ENCODE results near the gene DOCK2. TPM values are rescaled to one million over a fixed set of nuclear protein-coding genes. Genes with fewer than 3 reads are reported as not detected.

DOCK2 gene
- polyA plus RNA-seq, 1 experiment, result 1.6 TPM

DNA sequence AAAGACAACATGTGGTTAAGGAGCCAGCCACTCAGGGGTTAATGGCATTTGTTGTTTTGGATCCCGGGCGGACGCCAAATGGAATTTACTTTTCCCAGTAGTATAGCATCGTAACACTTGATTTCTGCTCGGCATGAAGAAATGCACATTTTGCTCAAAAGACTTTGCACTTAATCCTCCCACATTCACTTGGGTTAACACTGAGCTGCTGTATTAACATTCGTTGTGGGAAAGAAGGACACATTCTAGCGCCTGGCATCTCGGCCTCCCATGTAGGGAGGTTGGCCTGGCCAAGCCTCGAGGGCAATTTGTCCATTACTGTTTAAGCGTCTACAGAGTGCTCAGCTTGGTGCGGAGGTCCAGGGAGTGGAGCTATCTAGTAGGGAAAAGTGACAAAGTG, 375.5 kb downstream of the DOCK2 start:
- no peak for TF ChIP-seq CTCF (IDR thresholded peaks at IDR 0.05; ENCODE audit: low read depth, low read length)
- CTCF ChIA-PET, result no interaction called here

GRCh38 chr5:170020423-170020822, 383.3 kb downstream of the DOCK2 start:
- TF ChIP-seq CTCF (IDR thresholded peaks at IDR 0.05; ENCODE audit: low read depth, low read length), result no peak
- peaks cover 9% of the 10 kb centered on the region for H3K27me3 ChIP-seq (ENCODE audit: control insufficient read depth, insufficient read depth, low read length)
- H3K4me3 ChIP-seq (ENCODE audit: low read depth, low read length), result no peak overlapping the region
- no peak for DNase-seq (ENCODE audit: low read depth, low spot score)
- POLR2A ChIA-PET, result no interaction called here
- no peak overlapping the region for H3K27ac ChIP-seq (ENCODE audit: low read depth, low read length)
- CTCF ChIA-PET, result no interaction called here
- no peaks in the 10 kb centered on the region for H3K9me3 ChIP-seq (ENCODE audit: control insufficient read depth, insufficient read depth, low read length)

More for the DNA sequence above, 375.5 kb downstream of the DOCK2 start:
- H3K4me3 ChIP-seq (ENCODE audit: low read depth, low read length), result no peak overlapping the region
- peaks cover 14% of the 10 kb centered on the region for H3K27me3 ChIP-seq (ENCODE audit: control insufficient read depth, insufficient read depth, low read length)
- H3K9me3 ChIP-seq (ENCODE audit: control insufficient read depth, insufficient read depth, low read length), result no peaks in the 10 kb centered on the region
- POLR2A ChIA-PET, result no interaction called here
- no peak overlapping the region for H3K27ac ChIP-seq (ENCODE audit: low read depth, low read length)
- DNase-seq (ENCODE audit: low read depth, low spot score), result no peak

- Histone ChIP-seq H3K4me3 (ENCODE audit: low read depth, low read length) (no peak overlapping the region), H3K27me3 (ENCODE audit: control insufficient read depth, insufficient read depth, low read length) (peaks cover 9% of the 10 kb centered on the region), H3K9me3 (ENCODE audit: control insufficient read depth, insufficient read depth, low read length) (no peaks in the 10 kb centered on the region), H3K27ac (ENCODE audit: low read depth, low read length) (no peak overlapping the region)
- ChIA-PET POLR2A (no interaction called here), CTCF (interaction anchor here (2.2 kb wide), 1 partner anchor 49 kb away, joined by 5 read pairs; no protein-coding TSS in a partner anchor)
- TF ChIP-seq CTCF (IDR thresholded peaks at IDR 0.05; ENCODE audit: low read depth, low read length), result no peak
- DNase-seq (ENCODE audit: low read depth, low spot score), result no peak
These were observed 384.4 kb downstream of the DOCK2 start for GRCh38 chr5:170021506-170021905.

DNA sequence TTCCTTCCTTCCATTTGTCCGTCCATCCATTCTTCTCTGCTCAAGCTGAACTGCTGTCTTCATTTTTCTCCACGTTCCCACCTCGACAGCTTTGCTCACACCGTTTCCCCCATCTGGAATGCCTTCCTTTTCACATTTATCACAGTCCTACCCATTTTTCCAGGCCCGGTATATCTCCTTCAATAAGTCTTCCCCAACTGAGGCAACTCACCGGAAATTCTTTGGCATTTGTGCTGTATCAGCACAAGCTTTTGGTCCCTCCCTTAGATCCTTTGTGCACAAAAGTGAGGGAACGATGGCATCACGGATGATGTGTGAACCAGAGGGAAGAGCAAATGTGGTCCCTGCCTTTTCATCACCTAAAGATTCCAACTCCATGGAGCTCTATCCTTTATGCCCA, 388.8 kb downstream of the DOCK2 start:
- TF ChIP-seq CTCF (IDR thresholded peaks at IDR 0.05; ENCODE audit: low read depth, low read length), result no peak
- ChIA-PET CTCF (no interaction called here), POLR2A (no interaction called here)
- H3K4me3 ChIP-seq (ENCODE audit: low read depth, low read length), result no peak overlapping the region
- H3K9me3 ChIP-seq (ENCODE audit: control insufficient read depth, insufficient read depth, low read length), result no peaks in the 10 kb centered on the region
- H3K27ac ChIP-seq (ENCODE audit: low read depth, low read length), result no peak overlapping the region
- H3K27me3 ChIP-seq (ENCODE audit: control insufficient read depth, insufficient read depth, low read length), result peaks cover 2% of the 10 kb centered on the region
- DNase-seq (ENCODE audit: low read depth, low spot score), result no peak

DNA sequence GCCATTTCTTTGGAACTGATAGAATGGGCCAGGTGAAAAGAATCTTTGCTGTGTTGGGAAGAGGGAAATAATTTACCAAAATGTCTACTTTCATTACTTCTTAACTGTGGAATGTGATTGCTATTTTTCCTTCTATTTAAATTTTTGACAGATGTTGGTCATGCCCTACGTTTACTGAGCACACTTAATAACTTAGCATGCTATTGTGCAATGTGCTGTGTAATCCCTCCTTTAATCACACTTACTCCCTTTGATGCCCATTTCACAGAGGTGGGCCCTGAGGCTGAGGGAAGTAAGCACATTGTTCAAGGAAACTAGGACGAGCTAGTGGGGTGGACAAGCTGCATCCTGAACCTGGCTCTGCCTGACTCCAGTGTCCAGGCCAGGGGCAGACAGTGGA, 391.0 kb downstream of the DOCK2 start:
- H3K27ac ChIP-seq (ENCODE audit: low read depth, low read length), result no peak overlapping the region
- H3K27me3 ChIP-seq (ENCODE audit: control insufficient read depth, insufficient read depth, low read length), result peaks cover 2% of the 10 kb centered on the region
- ChIA-PET POLR2A (interaction anchor here (0.7 kb wide), 1 partner anchor 445 kb away, joined by 5 read pairs; the partner anchor contains the start of gene SPDL1), CTCF (interaction anchor here (1.3 kb wide), 1 partner anchor 47 kb away, joined by 5 read pairs; the partner anchor contains the start of gene INSYN2B)
- DNase-seq (ENCODE audit: low read depth, low spot score), result no peak
- H3K9me3 ChIP-seq (ENCODE audit: control insufficient read depth, insufficient read depth, low read length), result no peaks in the 10 kb centered on the region
- H3K4me3 ChIP-seq (ENCODE audit: low read depth, low read length), result no peak overlapping the region
- no peak for TF ChIP-seq CTCF (IDR thresholded peaks at IDR 0.05; ENCODE audit: low read depth, low read length)

All from AG04450 (cell line).